GM21528 (cell line): ENCODE data around the gene CAMK1D.
"Not testable (repeated sequence)": the region's sequence is repeated elsewhere in the genome, so short reads cannot be mapped to it uniquely, and the experiment has no call there.

Experiments used
- ATAC-seq: cut with Tn5 transposase; IDR thresholded peaks from one replicate; pipeline ENCODE4 v1.9.1; 2021; ENCODE audit warnings: mild to moderate bottlenecking, moderate library complexity; ENCODE audit not compliant: unreplicated experiment, low FRiP score

CAMK1D gene

DNA sequence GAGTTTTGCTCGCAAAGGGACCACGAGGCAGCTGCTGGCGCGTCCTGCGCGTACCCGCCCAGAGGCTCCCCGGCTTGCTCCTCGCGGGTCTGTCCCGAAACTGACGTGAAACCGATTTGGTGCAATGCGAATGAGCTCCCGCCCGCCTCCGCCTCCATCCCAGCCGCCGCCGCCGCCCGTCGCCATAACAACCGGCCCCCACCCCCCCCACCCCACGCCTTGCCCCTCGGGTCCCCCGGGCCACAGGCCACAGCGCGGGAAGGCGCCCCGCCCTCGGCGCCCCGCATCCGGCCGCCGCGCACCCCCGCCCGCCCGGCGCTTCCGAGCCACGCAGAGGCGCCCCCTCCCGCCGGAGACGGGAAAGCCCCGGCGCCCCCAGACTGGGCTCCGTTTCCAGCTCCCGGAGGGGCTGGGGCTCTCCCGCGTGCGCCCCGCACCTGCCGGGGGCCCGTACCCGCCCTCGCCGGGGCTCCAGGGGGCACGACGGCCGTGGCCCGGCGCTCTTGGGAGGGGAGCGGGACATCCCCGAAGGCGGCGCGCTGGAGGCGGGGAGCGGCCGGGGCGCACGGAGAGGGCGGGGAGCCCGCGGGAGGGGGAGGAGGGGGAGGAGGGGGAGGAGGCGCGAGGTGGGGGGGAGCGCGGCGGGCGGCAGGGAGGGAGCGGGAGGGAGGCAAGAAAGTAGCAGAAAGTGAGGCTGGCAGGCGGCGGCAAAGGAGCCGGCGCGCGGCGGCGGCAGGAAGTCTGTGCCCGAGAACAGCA, at the start of gene CAMK1D:
Gene CAMK1D (plus strand): TSS at position 678 of the 759 bp plus-strand sequence.
- ATAC-seq = peak; percentile 38

- not testable (repeated sequence) for ATAC-seq
These were observed 48.3 kb upstream of the CAMK1D start for GRCh38 chr10:12301036-12301435.

GRCh38 chr10:12308057-12308456, 41.3 kb upstream of the CAMK1D start:
- no peak for ATAC-seq

GRCh38 chr10:12308736-12309375, 40.5 kb upstream of the CAMK1D start:
- no peak for ATAC-seq

GRCh38 chr10:12309783-12310182, 39.6 kb upstream of the CAMK1D start:
- not testable (repeated sequence) for ATAC-seq

DNA sequence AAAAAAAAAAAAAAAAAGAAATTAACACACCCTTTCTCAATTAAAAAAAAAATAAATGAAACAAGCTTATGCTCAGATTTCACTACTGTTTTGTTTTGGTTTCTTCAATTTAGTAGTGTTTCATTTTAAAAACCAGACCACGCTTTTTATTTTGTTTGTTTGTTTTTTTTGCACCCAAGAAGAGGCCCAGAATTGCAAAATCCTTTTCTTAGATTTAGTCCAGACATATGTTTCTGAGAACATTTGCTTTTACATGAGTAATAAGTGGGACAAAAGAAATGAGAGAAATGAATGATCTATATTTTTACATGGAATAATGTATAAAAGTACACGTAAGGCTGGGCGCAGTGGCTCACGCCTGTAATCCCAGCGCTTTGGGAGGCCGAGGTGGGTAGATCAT, 34.5 kb upstream of the CAMK1D start:
- no peak for ATAC-seq

DNA sequence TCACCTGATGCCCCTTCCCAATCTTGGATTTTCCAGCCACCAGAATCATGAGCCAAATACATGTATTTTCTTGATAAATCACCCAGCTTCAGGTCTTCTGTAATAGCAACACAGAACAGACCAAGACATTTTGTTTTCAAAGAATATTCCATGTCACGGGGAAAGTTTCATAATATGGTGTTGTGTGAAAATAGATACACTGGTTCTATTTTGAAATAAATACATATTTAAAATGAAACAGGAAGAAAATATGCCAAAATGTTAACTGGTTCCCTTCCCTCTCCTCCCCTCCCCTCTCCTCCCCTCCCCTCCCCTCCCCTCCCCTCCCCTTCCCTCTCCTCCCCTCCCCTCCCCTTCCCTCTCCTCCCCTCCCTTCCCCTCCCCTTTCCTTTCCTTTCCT, 30.3 kb upstream of the CAMK1D start:
- no peak for ATAC-seq

- ATAC-seq = no peak
These were observed 28.5 kb upstream of the CAMK1D start for GRCh38 chr10:12320892-12321291.

- ATAC-seq = no peak
These were observed 27.7 kb upstream of the CAMK1D start for GRCh38 chr10:12321641-12322040.

DNA sequence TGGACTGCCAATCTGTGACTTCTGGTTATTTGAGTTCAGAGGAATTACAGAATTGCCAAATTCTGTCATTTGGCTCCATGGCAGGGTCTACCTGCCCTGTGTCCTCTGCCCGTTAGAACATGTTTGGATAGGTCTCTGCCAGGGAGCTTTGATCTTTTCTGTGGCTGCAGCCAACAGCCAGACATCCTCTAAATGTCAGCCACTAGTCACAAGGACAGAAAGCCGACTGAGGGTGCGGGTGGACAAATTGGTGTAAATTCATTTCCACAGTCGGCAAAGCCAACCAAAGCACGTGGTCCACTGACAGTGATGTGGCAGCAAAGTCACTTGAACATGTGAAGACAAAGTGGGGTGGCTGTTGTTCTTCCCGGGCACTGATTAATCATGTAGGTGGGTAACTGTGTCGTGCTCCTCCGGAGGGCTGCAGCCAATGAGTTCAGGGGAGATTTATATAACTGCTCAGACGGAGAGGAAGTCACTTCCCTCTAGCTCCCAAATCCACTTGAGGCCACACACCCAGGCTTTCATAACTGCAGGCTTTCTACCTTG, 26.7 kb upstream of the CAMK1D start:
- no peak for ATAC-seq

- ATAC-seq = no peak
These were observed 24.8 kb upstream of the CAMK1D start for GRCh38 chr10:12324530-12324929.

GRCh38 chr10:12327074-12327473, 22.3 kb upstream of the CAMK1D start:
- ATAC-seq = no peak

GRCh38 chr10:12327476-12327875, 21.9 kb upstream of the CAMK1D start:
- no peak for ATAC-seq

- not testable (repeated sequence) for ATAC-seq
These were observed 21.0 kb upstream of the CAMK1D start for GRCh38 chr10:12328312-12328711.

DNA sequence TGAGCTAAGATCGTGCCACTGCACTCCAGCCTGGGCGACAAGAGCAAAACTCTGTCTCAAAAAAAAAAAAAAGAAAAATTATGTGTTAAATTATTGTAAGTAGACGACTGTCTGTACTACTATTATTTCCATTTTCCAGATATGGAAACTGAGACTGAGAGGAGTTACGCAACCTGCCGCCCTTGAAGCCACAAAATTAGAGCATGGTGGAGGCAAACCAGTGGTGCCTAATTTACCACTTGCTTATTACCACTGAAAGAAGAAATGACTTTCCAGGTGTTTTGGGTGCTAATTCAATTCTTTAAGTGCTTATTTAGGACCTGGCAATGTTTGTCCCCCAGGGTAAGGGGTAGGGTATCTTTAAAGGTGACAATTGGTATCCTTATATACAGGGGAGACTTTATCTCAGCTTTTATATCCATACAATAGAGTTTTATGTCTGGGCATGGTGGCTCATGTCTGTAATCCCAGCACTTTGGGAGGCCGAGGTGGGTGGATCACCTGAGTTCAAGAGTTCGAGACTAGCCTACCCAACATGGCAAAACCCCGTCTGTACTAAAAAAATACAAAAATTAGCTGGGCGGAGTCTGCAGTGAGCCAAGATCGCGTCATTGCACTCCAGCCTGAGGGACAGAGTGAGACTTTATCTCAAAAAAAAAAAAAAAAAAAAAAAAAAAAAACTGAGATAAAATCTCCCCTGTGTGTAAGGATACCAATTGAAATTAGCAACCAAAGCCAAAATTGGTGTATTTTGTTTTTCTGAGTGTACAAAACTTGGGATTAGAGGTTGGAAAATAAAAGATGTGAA, 16.6 kb upstream of the CAMK1D start:
- ATAC-seq = no peak

DNA sequence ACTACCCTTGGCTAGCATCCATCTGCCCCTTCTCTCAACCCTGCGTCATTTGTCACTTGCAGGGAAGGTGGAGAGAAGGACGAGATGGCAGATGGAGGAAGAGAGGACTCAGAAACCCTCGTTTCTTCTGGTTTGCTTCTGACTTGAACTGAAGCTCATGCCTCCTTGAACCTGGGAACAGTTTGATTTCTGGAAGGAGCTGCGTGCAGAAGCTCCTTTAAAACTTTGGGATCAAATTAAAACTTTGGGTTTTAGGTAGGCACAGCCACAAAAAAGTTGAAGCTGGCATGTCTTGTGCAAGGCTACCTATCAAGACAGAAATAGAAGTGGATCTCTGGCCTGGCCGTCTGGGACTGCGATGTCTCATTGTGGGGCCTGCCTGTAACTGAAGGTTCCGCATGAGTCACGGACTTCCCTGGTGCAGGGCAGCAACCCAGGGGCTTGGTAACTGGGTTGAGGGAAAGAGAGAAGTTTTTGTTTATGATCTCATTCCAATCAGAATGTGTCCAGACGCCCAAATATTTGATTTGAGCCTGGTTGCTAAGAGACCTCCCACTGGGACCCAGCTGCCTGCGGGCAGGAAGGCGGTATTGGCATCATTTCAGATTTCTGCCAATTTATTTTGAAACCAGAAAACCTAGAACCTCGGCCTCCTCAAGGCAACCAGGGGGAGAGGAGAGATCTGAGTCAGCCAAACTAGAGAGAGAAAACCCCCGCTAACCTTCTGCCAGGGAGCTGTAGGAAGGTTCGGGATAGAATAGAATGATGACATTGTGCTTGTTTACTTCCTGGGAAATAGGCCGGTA, 15.8 kb upstream of the CAMK1D start:
- peak; percentile 61 for ATAC-seq

DNA sequence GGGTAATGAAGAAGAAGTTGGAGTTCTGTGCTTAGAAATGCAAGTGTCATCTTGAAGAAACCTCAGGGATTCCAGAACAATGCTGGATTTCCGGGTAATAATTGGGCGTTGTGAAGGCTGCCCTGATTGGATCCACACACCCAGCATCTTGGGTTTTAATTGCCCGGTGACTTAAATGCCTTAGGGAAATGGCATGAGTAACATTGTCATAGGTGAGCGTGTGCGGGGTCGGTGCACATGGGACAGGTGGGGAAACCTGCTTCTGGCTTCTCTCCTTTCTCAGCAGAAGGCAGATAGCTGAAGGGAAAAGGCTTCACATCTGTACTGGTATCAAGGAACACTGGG, 15.2 kb upstream of the CAMK1D start:
- no peak for ATAC-seq

GRCh38 chr10:12335169-12335568, 14.2 kb upstream of the CAMK1D start:
- ATAC-seq = not testable (repeated sequence)

DNA sequence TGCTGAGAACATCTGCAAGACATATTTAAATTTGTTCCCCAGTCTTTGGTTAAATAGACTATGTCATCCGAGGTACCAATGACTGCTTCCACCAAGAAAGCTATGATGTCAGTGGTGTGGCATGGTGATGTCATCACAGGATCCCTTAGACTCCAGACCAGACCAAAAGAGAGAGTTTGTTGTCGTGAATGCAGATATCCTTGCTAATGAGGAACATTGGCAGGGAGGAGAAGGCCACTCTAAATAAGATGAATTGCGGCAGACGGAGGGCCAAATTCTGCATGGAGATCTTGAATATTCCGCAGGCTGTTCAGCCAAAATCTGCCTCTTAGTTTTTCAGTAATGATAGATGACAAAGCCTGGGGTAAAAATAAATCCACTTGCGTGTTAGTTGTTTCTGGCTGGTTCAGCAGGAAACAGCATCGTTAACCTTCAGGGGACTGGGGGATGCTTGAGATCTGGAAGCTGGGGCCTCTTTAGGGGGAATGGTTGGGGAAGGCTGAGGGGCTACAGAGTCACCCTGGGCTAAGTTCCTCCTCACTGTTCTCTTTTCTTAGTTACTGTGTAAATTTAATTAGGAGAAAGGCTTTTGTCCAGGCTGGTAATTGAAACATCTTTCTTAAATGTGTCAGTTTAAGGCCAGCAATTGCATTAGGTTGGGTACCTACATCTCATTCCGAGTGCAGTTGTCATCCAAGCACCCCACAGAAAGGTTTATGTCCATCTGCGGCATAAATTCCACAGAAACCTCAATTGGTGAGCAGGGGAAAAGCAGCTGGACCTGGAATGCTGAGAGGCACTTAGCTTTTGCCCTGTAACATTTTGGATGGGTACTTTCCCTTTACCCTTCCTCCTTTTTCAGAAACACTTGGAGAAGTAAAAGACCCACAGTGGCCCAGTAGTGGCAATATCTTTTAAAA, 11.6 kb upstream of the CAMK1D start:
- no peak for ATAC-seq
